Activated CD8-positive, alpha-beta T cell treated with anti-CD3 and anti-CD28 coated beads, Interleukin-2, amount 10 ng/mL, durations not matched to agents 7 days and 5 days (primary cell): ENCODE results near the gene SLC32A1. TPM values are rescaled to one million over a fixed set of nuclear protein-coding genes. Genes with fewer than 3 reads are reported as not detected.

Experiments used
- ATAC-seq: fragments of 150-1000 bp; cut with Tn5 transposase; one replicate; pipeline ENCODE4 v1.10.0; 2021; ENCODE audit warnings: moderate library complexity
- CTCF ChIA-PET: fragments of 350-600 bp; sonication (Branson Sonifier 250); formaldehyde crosslinking; loops from one replicate; lab custom pipeline; 2021; ENCODE audit warnings: antibody characterized with exemption; lab: Charles Lee
- POLR2A ChIA-PET: fragments of 350-600 bp; sonication (Branson Sonifier 250); formaldehyde crosslinking; loops from one replicate; lab custom pipeline; 2021; ENCODE audit warnings: antibody characterized with exemption; lab: Charles Lee
- DNase-seq: peaks from one replicate; pipeline ENCODE4 v3.0.0-alpha.2; 2020
- H3K27ac Mint-ChIP-seq: one replicate; pipeline ENCODE4 v1.8.0; 2021; ENCODE audit warnings: mild to moderate bottlenecking, mixed read lengths
- H3K27me3 Mint-ChIP-seq: one replicate; pipeline ENCODE4 v1.8.0; 2021; ENCODE audit warnings: low read depth, mixed read lengths
- H3K36me3 Mint-ChIP-seq: one replicate; pipeline ENCODE4 v1.8.0; 2021; ENCODE audit warnings: low read depth, mixed read lengths
- H3K4me1 Mint-ChIP-seq: one replicate; pipeline ENCODE4 v1.8.0; 2021; ENCODE audit warnings: low read depth, mixed read lengths
- H3K4me3 Mint-ChIP-seq: one replicate; pipeline ENCODE4 v1.8.0; 2021; ENCODE audit warnings: mild to moderate bottlenecking, mixed read lengths
- H3K9me3 Mint-ChIP-seq: one replicate; pipeline ENCODE4 v1.8.0; 2022; ENCODE audit warnings: mixed read lengths; ENCODE audit not compliant: insufficient read depth
- total RNA-seq, 2 experiments: library from RNA; stranded (reverse); gene quantifications; one replicate each; pipeline ENCODE4 v1.2.3, GENCODE V29; 2021

SLC32A1 gene
- not detected for total RNA-seq

- Mint-ChIP-seq H3K4me1 (peaks cover 41% of the 10 kb centered on the region), H3K27me3 (peaks cover 90% of the 10 kb centered on the region), H3K27ac (peak within 1 kb of the TSS; percentile 54), H3K9me3 (peaks cover 8% of the 10 kb centered on the region), H3K36me3 (peaks cover 14% of the 10 kb centered on the region), H3K4me3 (peak within 1 kb of the TSS; percentile 22)
- DNase-seq (no peak), ATAC-seq (no peak)
- ChIA-PET CTCF (interaction anchor here (0.8 to 4.6 kb wide), 6 partner anchors 10 to 79 kb away, joined by 3 to 26 read pairs (median 4); partner anchors contain the start of gene ACTR5), POLR2A (no interaction called here)
Observed at GRCh38 chr20:38723848-38724625, at the start of gene SLC32A1. SLC32A1 (plus strand) TSS chr20:38724486; CDS start chr20:38724725, 239 bp downstream.

- ChIA-PET CTCF (interaction anchor here (1.4 kb wide), 1 partner anchor 25 kb away, joined by 3 read pairs; no protein-coding TSS in a partner anchor), POLR2A (no interaction called here)
- DNase-seq (no peak), ATAC-seq (no peak)
- H3K27me3 Mint-ChIP-seq: peaks cover 30% of the 10 kb centered on the region
- H3K4me3 Mint-ChIP-seq: peak overlapping the region; percentile 60
- no peak overlapping the region for H3K27ac Mint-ChIP-seq
- H3K36me3 Mint-ChIP-seq: no peaks in the 10 kb centered on the region
- H3K9me3 Mint-ChIP-seq: no peaks in the 10 kb centered on the region
- H3K4me1 Mint-ChIP-seq: peaks cover 6% of the 10 kb centered on the region
Observed at GRCh38 chr20:38674765-38675133, 49.5 kb upstream of the SLC32A1 start.

GRCh38 chr20:38676576-38676975 lies 47.7 kb upstream of the SLC32A1 start:
- CTCF ChIA-PET: no interaction called here
- H3K27ac Mint-ChIP-seq: no peak overlapping the region
- H3K4me1 Mint-ChIP-seq: peaks cover 6% of the 10 kb centered on the region
- no peaks in the 10 kb centered on the region for H3K36me3 Mint-ChIP-seq
- no peak for ATAC-seq
- no peak overlapping the region for H3K4me3 Mint-ChIP-seq
- H3K27me3 Mint-ChIP-seq: peaks cover 24% of the 10 kb centered on the region
- no peaks in the 10 kb centered on the region for H3K9me3 Mint-ChIP-seq
- no peak for DNase-seq
- POLR2A ChIA-PET: no interaction called here

GRCh38 chr20:38680500-38681306 lies 43.6 kb upstream of the SLC32A1 start:
- Mint-ChIP-seq H3K9me3 (no peaks in the 10 kb centered on the region), H3K27ac (no peak overlapping the region), H3K36me3 (no peaks in the 10 kb centered on the region), H3K4me3 (no peak overlapping the region), H3K27me3 (peaks cover 13% of the 10 kb centered on the region), H3K4me1 (no peaks in the 10 kb centered on the region)
- ChIA-PET POLR2A (no interaction called here), CTCF (interaction anchor here (1.2 kb wide), 1 partner anchor 35 kb away, joined by 3 read pairs; no protein-coding TSS in a partner anchor)
- ATAC-seq (peak; percentile 69), DNase-seq (peak; percentile 68)

GRCh38 chr20:38685271-38685670 lies 39.0 kb upstream of the SLC32A1 start:
- POLR2A ChIA-PET: no interaction called here
- H3K4me3 Mint-ChIP-seq: no peak overlapping the region
- no peaks in the 10 kb centered on the region for H3K9me3 Mint-ChIP-seq
- no peak for ATAC-seq
- H3K27ac Mint-ChIP-seq: no peak overlapping the region
- CTCF ChIA-PET: interaction anchor here (1.8 kb wide), 1 partner anchor 26 kb away, joined by 4 read pairs; no protein-coding TSS in a partner anchor
- H3K4me1 Mint-ChIP-seq: no peaks in the 10 kb centered on the region
- H3K36me3 Mint-ChIP-seq: no peaks in the 10 kb centered on the region
- DNase-seq: no peak
- peaks cover 11% of the 10 kb centered on the region for H3K27me3 Mint-ChIP-seq

GRCh38 chr20:38685853-38686473 lies 38.3 kb upstream of the SLC32A1 start:
- ChIA-PET POLR2A (no interaction called here), CTCF (interaction anchor here (1.8 kb wide), 1 partner anchor 27 kb away, joined by 4 read pairs; no protein-coding TSS in a partner anchor)
- Mint-ChIP-seq H3K4me1 (no peaks in the 10 kb centered on the region), H3K9me3 (no peaks in the 10 kb centered on the region), H3K4me3 (no peak overlapping the region), H3K27me3 (peaks cover 14% of the 10 kb centered on the region), H3K27ac (no peak overlapping the region), H3K36me3 (no peaks in the 10 kb centered on the region)
- ATAC-seq: peak; percentile 58
- peak; percentile 75 for DNase-seq

GRCh38 chr20:38692436-38693411 lies 31.6 kb upstream of the SLC32A1 start:
- POLR2A ChIA-PET: interaction anchor here (0.6 to 0.7 kb wide), 2 partner anchors 68 to 376 kb away, joined by 3 read pairs; no protein-coding TSS in a partner anchor
- DNase-seq (peak; percentile 77), ATAC-seq (no peak)
- Mint-ChIP-seq H3K9me3 (no peaks in the 10 kb centered on the region), H3K27me3 (peaks cover 6% of the 10 kb centered on the region), H3K4me1 (no peaks in the 10 kb centered on the region), H3K36me3 (no peaks in the 10 kb centered on the region), H3K4me3 (no peak overlapping the region), H3K27ac (no peak overlapping the region)
- CTCF ChIA-PET: no interaction called here

- ChIA-PET POLR2A (no interaction called here), CTCF (no interaction called here)
- Mint-ChIP-seq H3K9me3 (no peaks in the 10 kb centered on the region), H3K27ac (no peak overlapping the region), H3K4me1 (no peaks in the 10 kb centered on the region), H3K4me3 (no peak overlapping the region), H3K36me3 (no peaks in the 10 kb centered on the region), H3K27me3 (peaks cover 4% of the 10 kb centered on the region)
- ATAC-seq (no peak), DNase-seq (no peak)
Observed at GRCh38 chr20:38697306-38697705, 27.0 kb upstream of the SLC32A1 start.

- no peak overlapping the region for H3K27ac Mint-ChIP-seq
- ATAC-seq (no peak), DNase-seq (no peak)
- H3K27me3 Mint-ChIP-seq: peaks cover 8% of the 10 kb centered on the region
- CTCF ChIA-PET: no interaction called here
- H3K9me3 Mint-ChIP-seq: no peaks in the 10 kb centered on the region
- POLR2A ChIA-PET: no interaction called here
- H3K36me3 Mint-ChIP-seq: no peaks in the 10 kb centered on the region
- no peaks in the 10 kb centered on the region for H3K4me1 Mint-ChIP-seq
- H3K4me3 Mint-ChIP-seq: no peak overlapping the region
Observed at GRCh38 chr20:38698541-38698940, 25.7 kb upstream of the SLC32A1 start.

GRCh38 chr20:38700141-38700540 lies 24.1 kb upstream of the SLC32A1 start:
- Mint-ChIP-seq H3K4me3 (no peak overlapping the region), H3K27me3 (peaks cover 14% of the 10 kb centered on the region), H3K4me1 (no peaks in the 10 kb centered on the region), H3K36me3 (no peaks in the 10 kb centered on the region), H3K27ac (no peak overlapping the region), H3K9me3 (no peaks in the 10 kb centered on the region)
- POLR2A ChIA-PET: no interaction called here
- CTCF ChIA-PET: interaction anchor here (1.3 kb wide), 1 partner anchor 26 kb away, joined by 3 read pairs; no protein-coding TSS in a partner anchor
- DNase-seq: no peak
- no peak for ATAC-seq
